WTC11 (cell line): ENCODE results near the gene VCL. TPM values are rescaled to one million over a fixed set of nuclear protein-coding genes. Genes with fewer than 3 reads are reported as not detected.

Source experiments
- ATAC-seq: fragments of 200-7000 bp; cut with Tn5 transposase; 2 replicates; pipeline ENCODE4 v1.10.0; 2021; ENCODE audit warnings: mild to moderate bottlenecking, moderate library complexity
- CTCF ChIA-PET: fragments of 300-600 bp; sonication (Branson Sonifier 250); formaldehyde crosslinking; loops from one replicate; lab custom pipeline; 2021; ENCODE audit warnings: antibody characterized with exemption; lab: Charles Lee
- POLR2A ChIA-PET: fragments of 350-600 bp; sonication (Branson Sonifier 250); formaldehyde crosslinking; loops from one replicate; lab custom pipeline; 2021; ENCODE audit warnings: antibody characterized with exemption; lab: Charles Lee
- DNase-seq: peaks from one replicate; pipeline ENCODE4 v3.0.0; 2021; ENCODE audit warnings: low spot score
- H3K27ac Mint-ChIP-seq: 2 replicates; pipeline ENCODE4 v1.8.0; 2021; ENCODE audit warnings: mixed read lengths
- H3K27me3 Mint-ChIP-seq: 2 replicates; pipeline ENCODE4 v1.8.0; 2021; ENCODE audit warnings: low read depth, mild to moderate bottlenecking, moderate library complexity, mixed read lengths
- H3K36me3 Mint-ChIP-seq: 2 replicates; pipeline ENCODE4 v1.8.0; 2021; ENCODE audit warnings: mixed read lengths
- H3K4me1 Mint-ChIP-seq: 2 replicates; pipeline ENCODE4 v1.8.0; 2022; ENCODE audit warnings: mixed read lengths
- H3K4me3 Mint-ChIP-seq: 2 replicates; pipeline ENCODE4 v1.8.0; 2021; ENCODE audit warnings: mild to moderate bottlenecking, moderate library complexity, mixed read lengths
- H3K9me3 Mint-ChIP-seq: 2 replicates; pipeline ENCODE4 v1.8.0; 2021; ENCODE audit warnings: mixed read lengths
- ATF1 ChIP-seq: sonication (generic); formaldehyde crosslinking; IDR thresholded peaks from 2 replicates; pipeline ENCODE4 v1.8.1; 2023; ENCODE audit warnings: mild to moderate bottlenecking, moderate library complexity, missing genetic modification reagents
- CREM ChIP-seq: sonication (generic); formaldehyde crosslinking; IDR thresholded peaks from 2 replicates; pipeline ENCODE4 v1.8.1; 2022; ENCODE audit warnings: mild to moderate bottlenecking, missing genetic modification reagents, moderate library complexity
- EMX1 ChIP-seq: fragments of 250-450 bp; sonication (Bioruptor Pico); IDR thresholded peaks from 2 replicates; pipeline ENCODE4 v1.8.0; 2021; ENCODE audit warnings: mild to moderate bottlenecking
- ESRRA ChIP-seq: sonication (generic); formaldehyde crosslinking; IDR thresholded peaks from 2 replicates; pipeline ENCODE4 v1.8.1; 2022; ENCODE audit warnings: mild to moderate bottlenecking, missing genetic modification reagents, borderline replicate concordance
- FOXJ3 ChIP-seq: sonication (generic); formaldehyde crosslinking; IDR thresholded peaks from 2 replicates; pipeline ENCODE4 v1.9.0; 2021; ENCODE audit warnings: missing genetic modification reagents, mild to moderate bottlenecking, borderline replicate concordance
- FOXP1 ChIP-seq: sonication (generic); formaldehyde crosslinking; IDR thresholded peaks from 2 replicates; pipeline ENCODE4 v1.8.0; 2022; ENCODE audit warnings: missing genetic modification reagents, mild to moderate bottlenecking, moderate library complexity, borderline replicate concordance
- JUN ChIP-seq: sonication (generic); formaldehyde crosslinking; IDR thresholded peaks from 2 replicates; pipeline ENCODE4 v1.8.0; 2023; ENCODE audit warnings: mild to moderate bottlenecking, missing genetic modification reagents
- KAT7 ChIP-seq: sonication (generic); formaldehyde crosslinking; IDR thresholded peaks from 2 replicates; pipeline ENCODE4 v1.8.1; 2023; ENCODE audit warnings: missing genetic modification reagents, mild to moderate bottlenecking, borderline replicate concordance
- NFE2L1 ChIP-seq: sonication (generic); formaldehyde crosslinking; IDR thresholded peaks from 2 replicates; pipeline ENCODE4 v1.8.1; 2023; ENCODE audit warnings: missing genetic modification reagents
- NFYB ChIP-seq: sonication (generic); formaldehyde crosslinking; conservative IDR thresholded peaks from 2 replicates; pipeline ENCODE4 v1.8.0; 2022; ENCODE audit warnings: low read depth, missing genetic modification reagents
- RELA ChIP-seq: sonication (generic); formaldehyde crosslinking; IDR thresholded peaks from 2 replicates; pipeline ENCODE4 v1.8.1; 2022; ENCODE audit warnings: missing genetic modification reagents, mild to moderate bottlenecking, borderline replicate concordance
- SOX15 ChIP-seq: fragments of 250-450 bp; sonication (Bioruptor Pico); IDR thresholded peaks from 2 replicates; pipeline ENCODE4 v1.9.0; 2021; ENCODE audit warnings: mild to moderate bottlenecking
- TEAD4 ChIP-seq: sonication (generic); formaldehyde crosslinking; IDR thresholded peaks from 2 replicates; pipeline ENCODE4 v1.8.0; 2022; ENCODE audit warnings: mild to moderate bottlenecking, missing genetic modification reagents
- ZNF121 ChIP-seq: sonication (generic); formaldehyde crosslinking; IDR thresholded peaks from 2 replicates; pipeline ENCODE4 v1.8.0; 2023; ENCODE audit warnings: missing genetic modification reagents
- ZNF232 ChIP-seq: sonication (generic); formaldehyde crosslinking; IDR thresholded peaks from 2 replicates; pipeline ENCODE4 v1.8.0; 2022; ENCODE audit warnings: mild to moderate bottlenecking, missing genetic modification reagents
- total RNA-seq: library from RNA; stranded (reverse); gene quantifications from 3 replicates; pipeline ENCODE4 v1.2.3, GENCODE V29; 2021
- TF ChIP-seq, protein P1 (sequence below): sonication (generic); formaldehyde crosslinking; IDR thresholded peaks from 2 replicates; pipeline ENCODE4 v1.8.0; 2022; ENCODE audit warnings: mild to moderate bottlenecking, missing genetic modification reagents
- TF ChIP-seq, protein P2 (sequence below): sonication (generic); formaldehyde crosslinking; IDR thresholded peaks from 2 replicates; pipeline ENCODE4 v1.8.1; 2022; ENCODE audit warnings: missing genetic modification reagents, borderline replicate concordance
- TF ChIP-seq, protein P3 (sequence below): fragments of 250-450 bp; sonication (Bioruptor Pico); IDR thresholded peaks from 2 replicates; pipeline ENCODE4 v1.9.0; 2021; ENCODE audit warnings: mild to moderate bottlenecking
- TF ChIP-seq, protein P4 (sequence below): fragments of 250-450 bp; sonication (Bioruptor Pico); conservative IDR thresholded peaks from 2 replicates; pipeline ENCODE4 v1.9.0; 2021; ENCODE audit warnings: mild to moderate bottlenecking

The VCL gene
- total RNA-seq, 1 experiment from 2014 or later: 225 TPM

DNA sequence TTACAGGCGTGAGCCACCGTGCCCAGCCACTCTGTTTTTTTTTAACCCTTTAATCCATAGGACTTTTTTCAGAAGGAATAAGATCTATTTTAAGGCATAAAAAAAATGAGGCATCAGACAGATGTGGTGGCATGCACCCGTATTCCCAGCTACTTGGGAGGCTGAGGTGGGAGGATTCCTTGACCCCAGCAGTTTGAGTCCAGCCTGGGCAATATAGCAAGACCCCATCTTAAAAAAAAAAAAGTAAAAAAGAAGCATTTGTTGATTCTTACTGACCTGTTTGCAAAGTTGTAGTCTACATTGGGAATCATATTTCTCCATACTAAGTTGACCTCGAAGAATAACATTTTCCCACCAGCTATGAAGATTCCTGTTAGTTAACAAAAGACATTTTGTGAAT is 38.6 kb downstream of the VCL start:
- H3K36me3 Mint-ChIP-seq: peaks cover 12% of the 10 kb centered on the region
- peaks cover 43% of the 10 kb centered on the region for H3K4me1 Mint-ChIP-seq
- DNase-seq (no peak), ATAC-seq (no peak)
- no peak overlapping the region for H3K4me3 Mint-ChIP-seq
- TF ChIP-seq ZNF121 (CRISPR knock-in tag) (peak; percentile 82; the same call in 1 of the 2 replicates), KAT7 (no peak)
- H3K27ac Mint-ChIP-seq: no peak overlapping the region
- ChIA-PET POLR2A (no interaction called here), CTCF (interaction anchor here (1.8 kb wide), 1 partner anchor 45 kb away, joined by 4 read pairs; no protein-coding TSS in a partner anchor)
- no peaks in the 10 kb centered on the region for H3K9me3 Mint-ChIP-seq
- no peaks in the 10 kb centered on the region for H3K27me3 Mint-ChIP-seq

DNA sequence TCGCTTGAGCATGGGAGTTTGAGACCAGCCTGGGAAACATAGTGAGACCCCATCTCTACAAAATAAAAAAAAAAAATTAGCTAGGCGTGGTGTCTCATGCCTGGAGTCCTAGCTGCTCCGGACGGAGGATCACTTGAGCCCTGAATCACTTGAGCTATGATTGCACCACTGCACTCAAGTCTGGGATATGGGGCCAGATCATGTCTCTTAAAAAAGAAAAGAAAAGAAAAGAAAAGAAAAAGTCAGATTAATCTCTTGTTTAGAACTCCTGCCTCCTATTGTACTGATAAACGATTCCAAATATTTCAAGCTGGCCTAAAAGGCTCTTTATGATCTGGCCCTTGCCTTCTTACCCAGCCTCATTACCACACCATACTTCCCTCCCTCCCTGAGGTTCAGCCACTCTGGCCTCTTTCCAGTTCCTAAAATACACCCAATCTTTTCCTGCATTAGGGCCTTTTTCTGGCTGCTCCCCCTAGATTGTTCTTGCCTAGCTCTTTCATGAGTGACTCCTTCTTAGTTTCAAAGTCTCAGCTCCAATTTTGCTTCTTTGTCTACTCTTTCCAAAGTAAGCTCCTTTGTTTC is 41.7 kb downstream of the VCL start:
- TF ChIP-seq, protein P1, sequence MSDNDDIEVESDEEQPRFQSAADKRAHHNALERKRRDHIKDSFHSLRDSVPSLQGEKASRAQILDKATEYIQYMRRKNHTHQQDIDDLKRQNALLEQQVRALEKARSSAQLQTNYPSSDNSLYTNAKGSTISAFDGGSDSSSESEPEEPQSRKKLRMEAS: no peak
- TF ChIP-seq, protein P2, sequence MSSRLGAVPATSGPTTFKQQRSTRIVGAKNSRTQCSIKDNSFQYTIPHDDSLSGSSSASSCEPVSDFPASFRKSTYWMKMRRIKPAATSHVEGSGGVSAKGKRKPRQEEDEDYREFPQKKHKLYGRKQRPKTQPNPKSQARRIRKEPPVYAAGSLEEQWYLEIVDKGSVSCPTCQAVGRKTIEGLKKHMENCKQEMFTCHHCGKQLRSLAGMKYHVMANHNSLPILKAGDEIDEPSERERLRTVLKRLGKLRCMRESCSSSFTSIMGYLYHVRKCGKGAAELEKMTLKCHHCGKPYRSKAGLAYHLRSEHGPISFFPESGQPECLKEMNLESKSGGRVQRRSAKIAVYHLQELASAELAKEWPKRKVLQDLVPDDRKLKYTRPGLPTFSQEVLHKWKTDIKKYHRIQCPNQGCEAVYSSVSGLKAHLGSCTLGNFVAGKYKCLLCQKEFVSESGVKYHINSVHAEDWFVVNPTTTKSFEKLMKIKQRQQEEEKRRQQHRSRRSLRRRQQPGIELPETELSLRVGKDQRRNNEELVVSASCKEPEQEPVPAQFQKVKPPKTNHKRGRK (CRISPR knock-in tag): no peak
- TF ChIP-seq NFYB (CRISPR knock-in tag) (no peak), FOXJ3 (CRISPR knock-in tag) (no peak), EMX1 (CRISPR knock-in tag) (no peak), NFE2L1 (CRISPR knock-in tag) (no peak)
- TF ChIP-seq, all 79 proteins: peak for 0
- ChIA-PET POLR2A (no interaction called here), CTCF (interaction anchor here (0.5 to 2.1 kb wide), 5 partner anchors 42 to 166 kb away, joined by 3 to 8 read pairs (median 4); partner anchors contain the start of gene VCL)
- H3K36me3 Mint-ChIP-seq: peaks cover 29% of the 10 kb centered on the region
- H3K9me3 Mint-ChIP-seq: no peaks in the 10 kb centered on the region
- no peak overlapping the region for H3K4me3 Mint-ChIP-seq
- peaks cover 22% of the 10 kb centered on the region for H3K4me1 Mint-ChIP-seq
- DNase-seq (no peak), ATAC-seq (no peak)
- H3K27ac Mint-ChIP-seq: peak overlapping the region; percentile 64
- H3K27me3 Mint-ChIP-seq: no peaks in the 10 kb centered on the region

DNA sequence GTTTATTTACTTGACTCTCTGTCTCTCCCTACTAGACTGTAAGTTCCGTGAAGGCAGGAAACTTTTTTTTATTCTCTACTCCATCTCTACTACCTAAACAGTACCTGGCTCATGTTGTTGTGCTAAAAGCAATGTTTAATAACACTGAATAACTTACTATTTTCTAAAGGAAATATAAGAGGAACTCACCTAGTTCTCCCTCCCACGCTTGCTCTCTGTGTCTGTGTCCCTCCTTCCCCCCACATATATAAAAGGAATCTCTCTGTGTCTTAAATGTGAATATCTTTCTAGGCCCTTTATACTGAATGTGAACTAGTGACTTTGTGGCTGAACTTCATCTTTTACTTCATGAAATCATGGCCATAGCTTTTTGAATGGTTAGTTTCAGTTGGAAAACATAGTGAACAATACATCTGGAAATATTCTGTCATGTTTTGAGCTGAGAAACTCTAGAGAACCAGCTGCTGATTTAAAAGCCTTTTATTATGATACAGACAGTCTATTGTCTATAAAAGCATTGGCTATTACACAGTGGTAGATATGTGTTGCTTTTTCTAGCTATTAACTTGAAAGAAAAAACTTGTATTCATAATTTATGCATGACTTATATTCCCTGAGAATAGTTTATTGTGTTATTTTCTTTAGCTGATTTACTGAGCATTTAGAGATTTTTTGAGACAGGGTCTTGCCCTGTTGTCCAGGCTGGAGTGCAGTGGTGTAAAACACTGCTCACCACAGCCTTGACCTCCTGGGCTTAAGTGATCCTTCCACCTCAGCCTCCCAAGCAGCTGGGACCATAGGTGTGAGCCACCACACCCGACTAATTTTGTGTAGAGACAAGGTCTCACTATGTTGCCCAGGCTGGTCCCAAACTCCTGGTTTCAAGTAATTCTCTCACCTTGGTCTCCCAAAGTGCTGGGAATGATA is 42.5 kb downstream of the VCL start:
- no peaks in the 10 kb centered on the region for H3K27me3 Mint-ChIP-seq
- H3K4me3 Mint-ChIP-seq: no peak overlapping the region
- DNase-seq (no peak), ATAC-seq (no peak)
- H3K9me3 Mint-ChIP-seq: no peaks in the 10 kb centered on the region
- H3K4me1 Mint-ChIP-seq: peaks cover 14% of the 10 kb centered on the region
- TF ChIP-seq ZNF232 (no peak), ZNF121 (CRISPR knock-in tag) (peak; percentile 89)
- H3K27ac Mint-ChIP-seq: peak overlapping the region; percentile 64
- POLR2A ChIA-PET: no interaction called here
- CTCF ChIA-PET: interaction anchor here (0.5 to 1.3 kb wide), 4 partner anchors 41 to 167 kb away, joined by 3 to 4 read pairs (median 4); partner anchors contain the start of gene VCL
- H3K36me3 Mint-ChIP-seq: peaks cover 37% of the 10 kb centered on the region

DNA sequence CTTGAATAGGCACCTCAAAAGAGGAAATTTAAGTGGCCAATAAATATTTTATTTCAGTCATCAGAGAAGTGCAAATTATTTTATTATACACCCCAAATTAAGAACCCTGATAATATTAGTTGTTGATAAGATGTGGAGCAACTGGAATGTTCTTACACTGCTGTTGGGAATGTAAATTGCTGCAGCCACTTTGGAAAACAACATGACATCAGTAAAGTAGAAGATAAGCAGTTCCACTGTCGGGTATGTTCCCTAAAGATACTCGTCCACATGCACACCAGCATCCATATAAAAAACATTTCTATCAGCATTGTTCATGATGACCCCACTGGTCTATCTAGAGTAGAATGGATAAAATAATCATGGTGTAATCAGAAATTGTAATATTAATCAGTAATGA is 46.5 kb downstream of the VCL start:
- no peaks in the 10 kb centered on the region for H3K9me3 Mint-ChIP-seq
- ATAC-seq (no peak), DNase-seq (no peak)
- POLR2A ChIA-PET: no interaction called here
- H3K27me3 Mint-ChIP-seq: no peaks in the 10 kb centered on the region
- peaks cover 7% of the 10 kb centered on the region for H3K4me1 Mint-ChIP-seq
- CTCF ChIA-PET: no interaction called here
- H3K36me3 Mint-ChIP-seq: peaks cover 27% of the 10 kb centered on the region
- no peak overlapping the region for H3K27ac Mint-ChIP-seq
- H3K4me3 Mint-ChIP-seq: no peak overlapping the region
- TF ChIP-seq, protein P3, sequence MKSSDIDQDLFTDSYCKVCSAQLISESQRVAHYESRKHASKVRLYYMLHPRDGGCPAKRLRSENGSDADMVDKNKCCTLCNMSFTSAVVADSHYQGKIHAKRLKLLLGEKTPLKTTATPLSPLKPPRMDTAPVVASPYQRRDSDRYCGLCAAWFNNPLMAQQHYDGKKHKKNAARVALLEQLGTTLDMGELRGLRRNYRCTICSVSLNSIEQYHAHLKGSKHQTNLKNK: no peak
- TF ChIP-seq ATF1 (no peak), NFE2L1 (CRISPR knock-in tag) (no peak), TEAD4 (CRISPR knock-in tag) (no peak), FOXP1 (no peak), CREM (no peak), ESRRA (no peak), FOXJ3 (CRISPR knock-in tag) (no peak), RELA (CRISPR knock-in tag) (no peak), JUN (no peak), SOX15 (CRISPR knock-in tag) (no peak)
- TF ChIP-seq, protein P4, sequence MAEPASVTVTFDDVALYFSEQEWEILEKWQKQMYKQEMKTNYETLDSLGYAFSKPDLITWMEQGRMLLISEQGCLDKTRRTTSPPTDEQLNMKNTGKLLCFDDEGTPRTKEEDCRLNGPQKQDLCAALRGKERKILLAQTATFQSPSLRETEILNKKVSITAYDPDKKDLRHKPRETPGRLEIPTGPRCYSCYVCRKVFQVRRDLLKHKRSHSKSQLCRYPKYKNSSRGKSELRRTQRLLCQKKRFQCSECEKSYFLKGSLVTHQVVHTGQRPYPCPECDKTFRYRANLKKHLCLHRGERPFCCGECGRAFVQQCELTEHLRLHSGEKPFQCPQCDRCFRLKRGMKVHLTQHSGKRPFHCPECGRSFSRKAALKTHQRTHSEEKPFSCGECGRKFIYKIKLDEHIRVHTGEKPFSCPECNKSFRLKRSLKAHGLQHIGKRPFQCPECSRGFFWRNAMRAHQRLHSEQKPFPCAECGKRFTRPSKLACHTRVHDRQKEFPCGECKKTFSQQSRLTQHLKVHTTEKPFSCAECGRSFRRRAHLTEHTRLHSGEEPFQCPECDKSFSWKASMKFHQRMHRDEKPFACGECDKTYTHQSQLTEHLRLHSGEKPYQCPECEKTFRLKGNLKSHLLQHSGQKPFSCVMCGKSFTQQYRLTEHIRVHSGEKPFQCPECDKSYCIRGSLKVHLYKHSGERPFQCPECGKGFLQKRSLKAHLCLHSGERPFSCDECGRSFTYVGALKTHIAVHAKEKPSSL (CRISPR knock-in tag): no peak
- TF ChIP-seq, all 79 proteins: peak for 0
